CD4-positive, alpha-beta memory T cell (primary cell): ENCODE results near the gene JADE1. TPM values are rescaled to one million over a fixed set of nuclear protein-coding genes. Genes with fewer than 3 reads are reported as not detected.

ENCODE experiments used
- CTCF ChIA-PET: fragments of 350-600 bp; sonication (Branson Sonifier 250); formaldehyde crosslinking; loops from one replicate; lab custom pipeline; 2021; ENCODE audit warnings: inconsistent platforms; ENCODE audit not compliant: partially characterized antibody; lab: Charles Lee
- POLR2A ChIA-PET: fragments of 350-600 bp; sonication (Branson Sonifier 250); formaldehyde crosslinking; loops from one replicate; lab custom pipeline; 2021; ENCODE audit not compliant: partially characterized antibody; lab: Charles Lee
- DNase-seq, 5 donors: peaks; one replicate each; pipeline versions ENCODE4 v3.0.0 to v3.0.0-alpha.2; 2020 to 2022; ENCODE audit warnings: mixed read lengths in 1 of 5
- H3K27ac ChIP-seq: one replicate; pipeline ENCODE4 v1.7.0; 2013; ENCODE audit warnings: low read depth, low read length
- H3K27me3 ChIP-seq: 2 replicates; pipeline ENCODE4 v1.7.0; 2013; ENCODE audit warnings: mild to moderate bottlenecking, low read length, moderate library complexity; ENCODE audit not compliant: insufficient read depth
- H3K36me3 ChIP-seq: 2 replicates; pipeline ENCODE4 v1.7.0; 2013; ENCODE audit warnings: mild to moderate bottlenecking, low read length, moderate library complexity; ENCODE audit not compliant: insufficient read depth
- H3K4me1 ChIP-seq: 2 replicates; pipeline ENCODE4 v1.7.0; 2013; ENCODE audit warnings: mild to moderate bottlenecking, low read length, moderate library complexity; ENCODE audit not compliant: insufficient read depth
- H3K4me3 ChIP-seq, 2 donors: one replicate each; pipeline ENCODE4 v1.7.0; 2013; ENCODE audit warnings: low read length in 2 of 2, mild to moderate bottlenecking in 1 of 2
- H3K9me3 ChIP-seq, 2 donors: one replicate each; pipeline ENCODE4 v1.7.0; 2013; ENCODE audit warnings: low read length in 2 of 2, control low read depth in 1 of 2; ENCODE audit not compliant: control insufficient read depth in 1 of 2
- H3K27ac Mint-ChIP-seq, 7 donors: one replicate each; pipeline ENCODE4 v1.8.0; 2020 to 2021; ENCODE audit warnings: mixed read lengths in 7 of 7, mild to moderate bottlenecking in 6 of 7, inconsistent platforms in 3 of 7, moderate library complexity in 3 of 7
- H3K27me3 Mint-ChIP-seq, 2 donors: one replicate each; pipeline ENCODE4 v1.8.0; 2020 to 2021; ENCODE audit warnings: mixed read lengths in 2 of 2
- H3K36me3 Mint-ChIP-seq, 2 donors: one replicate each; pipeline ENCODE4 v1.8.0; 2020 to 2021; ENCODE audit warnings: mixed read lengths in 2 of 2, inconsistent platforms in 1 of 2, mild to moderate bottlenecking in 1 of 2
- H3K4me1 Mint-ChIP-seq, 4 donors: one replicate each; pipeline ENCODE4 v1.8.0; 2020 to 2021; ENCODE audit warnings: mixed read lengths in 4 of 4, mild to moderate bottlenecking in 1 of 4
- H3K4me3 Mint-ChIP-seq, 8 donors: one replicate each; pipeline ENCODE4 v1.8.0; 2020 to 2021; ENCODE audit warnings: mixed read lengths in 8 of 8, mild to moderate bottlenecking in 7 of 8, moderate library complexity in 6 of 8, inconsistent platforms in 3 of 8
- H3K9me3 Mint-ChIP-seq, 8 donors: one replicate each; pipeline ENCODE4 v1.8.0; 2020 to 2021; ENCODE audit warnings: mixed read lengths in 8 of 8, mild to moderate bottlenecking in 5 of 8, inconsistent platforms in 3 of 8, moderate library complexity in 1 of 8
- intact Hi-C: fragments of 100-400 bp; cut with micrococcal nuclease; formaldehyde crosslinking; loops from one replicate; pipeline ENCODE4 v1.15.1; 2023
- polyA plus RNA-seq, 2 donors: library from polyadenylated mRNA; unstranded; fragments of 300-500 nt; fragmentation: Illumina TruSeq; gene quantifications; one replicate each; pipeline ENCODE4 v1.2.3, GENCODE V29; 2021
- total RNA-seq, 2 experiments: library from RNA; stranded (reverse); gene quantifications; one replicate each; pipeline ENCODE4 v1.2.3, GENCODE V29; 2021

Gene JADE1
- total and polyA plus RNA-seq, 4 experiments from 2014 or later = 44.9 to 67.3 (median 59.9) TPM

DNA sequence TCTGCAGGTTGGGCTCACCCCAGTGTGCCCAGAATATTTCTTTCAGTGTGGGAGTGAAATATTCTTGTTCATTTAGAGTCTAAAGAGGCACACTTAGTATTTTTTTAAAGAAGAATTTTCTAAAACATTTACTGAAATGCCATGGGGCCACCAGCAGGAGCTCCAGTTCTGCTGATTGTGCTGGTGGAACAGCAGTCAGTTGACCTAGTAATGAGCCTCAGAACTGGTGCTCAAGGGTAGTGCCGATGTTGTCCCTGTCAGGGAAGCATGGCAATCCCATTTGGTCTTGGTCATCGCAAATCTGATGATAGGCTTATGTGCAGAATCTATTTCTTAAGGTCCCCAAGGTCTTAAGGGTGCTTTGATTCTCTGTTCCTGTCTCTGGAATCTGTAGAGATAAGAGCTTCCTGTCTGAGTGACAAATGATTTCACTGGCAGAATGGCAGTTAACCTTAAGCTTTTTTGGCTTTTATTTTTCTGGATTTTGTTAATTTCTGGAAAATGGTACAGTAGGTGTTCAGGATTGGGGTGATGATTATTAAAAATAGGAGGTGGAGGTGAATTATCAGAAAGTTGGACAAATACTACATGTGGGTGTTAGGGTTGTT lies 31.3 kb downstream of the JADE1 start:
- H3K4me3 Mint-ChIP-seq = peak overlapping the region in 2 of 8 donors; percentile 3 to 50
- Histone ChIP-seq H3K27ac (no peak overlapping the region), H3K27me3 (no peaks in the 10 kb centered on the region), H3K36me3 (peaks cover 30% of the 10 kb centered on the region), H3K4me3 (no peak overlapping the region), H3K9me3 (no peaks in the 10 kb centered on the region), H3K4me1 (peaks cover 50% of the 10 kb centered on the region)
- CTCF ChIA-PET = interaction anchor here (0.6 to 1.5 kb wide), 3 partner anchors 13 to 20 kb away, joined by 3 to 5 read pairs (median 4); no protein-coding TSS in a partner anchor
- no peak for DNase-seq
- H3K4me1 Mint-ChIP-seq = peaks cover 44 to 65% (median 55%) of the 10 kb centered on the region in 4 donors
- POLR2A ChIA-PET = interaction anchor here (1.2 to 1.7 kb wide), 2 partner anchors 13 to 28 kb away, joined by 3 to 4 read pairs; no protein-coding TSS in a partner anchor
- no peaks in the 10 kb centered on the region for H3K27me3 Mint-ChIP-seq
- intact Hi-C loops = no loop called here
- H3K27ac Mint-ChIP-seq = peak overlapping the region; percentile 2 to 90 (median 73)
- no peaks in the 10 kb centered on the region for H3K9me3 Mint-ChIP-seq
- H3K36me3 Mint-ChIP-seq = peaks cover 38 to 67% of the 10 kb centered on the region in 2 donors

DNA sequence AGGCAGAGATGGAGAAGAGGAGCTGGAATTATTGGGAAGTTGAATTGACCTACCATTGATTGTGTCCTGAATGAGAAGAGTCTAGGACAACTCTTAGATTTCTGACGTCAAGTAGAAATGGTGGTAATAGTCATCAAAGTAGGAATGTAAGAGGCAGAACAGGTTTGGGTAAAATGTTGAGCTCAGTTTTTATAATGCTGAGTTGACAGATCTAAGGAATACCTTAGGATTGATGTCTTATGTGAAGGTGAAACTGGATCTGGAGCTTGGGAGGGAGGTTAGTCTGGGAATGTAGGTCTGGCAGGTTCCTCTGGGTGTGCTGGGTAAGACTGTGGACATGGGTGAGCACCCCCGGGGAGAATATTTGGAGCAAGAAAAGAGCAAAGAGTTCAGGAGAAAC lies 31.9 kb downstream of the JADE1 start:
- ChIA-PET POLR2A (interaction anchor here (1.2 to 1.7 kb wide), 2 partner anchors 13 to 29 kb away, joined by 3 to 4 read pairs; no protein-coding TSS in a partner anchor), CTCF (interaction anchor here (0.8 to 1.5 kb wide), 2 partner anchors 13 to 16 kb away, joined by 3 to 5 read pairs; no protein-coding TSS in a partner anchor)
- Histone ChIP-seq H3K27me3 (no peaks in the 10 kb centered on the region), H3K4me1 (peaks cover 48% of the 10 kb centered on the region), H3K36me3 (peaks cover 35% of the 10 kb centered on the region), H3K4me3 (no peak overlapping the region), H3K27ac (no peak overlapping the region), H3K9me3 (no peaks in the 10 kb centered on the region)
- peak overlapping the region in 1 of 8 donors; percentile 22 for H3K4me3 Mint-ChIP-seq
- DNase-seq = no peak
- H3K9me3 Mint-ChIP-seq = no peaks in the 10 kb centered on the region
- intact Hi-C loops = no loop called here
- H3K27me3 Mint-ChIP-seq = no peaks in the 10 kb centered on the region
- peaks cover 37 to 71% of the 10 kb centered on the region in 2 donors for H3K36me3 Mint-ChIP-seq
- H3K27ac Mint-ChIP-seq = peak overlapping the region; percentile 2 to 90 (median 73)
- peaks cover 42 to 62% (median 51%) of the 10 kb centered on the region in 4 donors for H3K4me1 Mint-ChIP-seq

DNA sequence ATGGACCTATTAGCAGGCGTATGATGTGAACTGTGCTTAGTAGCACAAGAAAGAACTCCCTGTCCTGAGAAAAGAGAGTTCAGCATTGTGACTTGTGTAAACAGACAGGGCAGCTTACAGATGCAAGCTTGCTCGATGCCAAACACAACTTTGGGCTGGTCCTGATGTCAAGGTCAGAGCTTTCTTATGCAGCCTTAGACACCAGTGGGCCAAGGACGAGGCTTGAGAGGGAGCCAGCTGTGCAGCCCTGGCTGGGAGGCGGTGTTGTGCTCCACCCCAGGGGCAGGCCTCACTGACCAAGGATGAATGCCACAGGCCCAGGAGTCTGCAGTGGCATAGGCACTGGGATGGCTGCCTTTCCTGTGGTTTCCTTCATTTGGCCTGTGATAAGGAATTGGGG lies 35.4 kb downstream of the JADE1 start:
- Mint-ChIP-seq H3K27me3 (no peaks in the 10 kb centered on the region), H3K4me3 (no peak overlapping the region), H3K27ac (peak overlapping the region in 1 of 7 donors; percentile 47), H3K4me1 (peaks cover 25 to 37% (median 30%) of the 10 kb centered on the region in 4 donors), H3K36me3 (peaks cover 62 to 85% of the 10 kb centered on the region in 2 donors), H3K9me3 (no peaks in the 10 kb centered on the region)
- Histone ChIP-seq H3K4me1 (peaks cover 16% of the 10 kb centered on the region), H3K27ac (no peak overlapping the region), H3K4me3 (no peak overlapping the region), H3K9me3 (no peaks in the 10 kb centered on the region), H3K36me3 (peaks cover 68% of the 10 kb centered on the region), H3K27me3 (no peaks in the 10 kb centered on the region)
- CTCF ChIA-PET = interaction anchor here (0.5 kb wide), 1 partner anchor 63 kb away, joined by 3 read pairs; no protein-coding TSS in a partner anchor
- POLR2A ChIA-PET = no interaction called here
- intact Hi-C loops = no loop called here
- no peak for DNase-seq

DNA sequence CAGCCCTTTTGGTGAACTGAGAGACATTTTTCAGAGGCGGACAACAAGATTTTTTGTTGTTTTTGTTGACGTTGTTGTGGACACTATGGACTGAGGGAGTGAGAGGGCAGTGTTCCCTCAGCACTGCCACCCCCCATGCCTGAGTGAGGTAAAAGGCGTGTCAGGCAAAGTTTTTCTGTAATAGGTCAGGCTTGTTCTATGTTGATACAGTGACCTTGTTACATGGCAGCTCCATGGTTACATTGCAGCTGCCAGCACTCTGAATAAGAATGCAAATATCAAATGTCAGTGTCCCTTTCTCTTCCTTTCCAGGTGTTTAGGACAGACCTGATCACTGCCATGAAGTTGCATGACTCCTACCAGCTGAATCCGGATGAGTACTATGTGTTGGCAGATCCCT lies 36.6 kb downstream of the JADE1 start:
- Histone ChIP-seq H3K27me3 (no peaks in the 10 kb centered on the region), H3K9me3 (no peaks in the 10 kb centered on the region), H3K4me3 (no peak overlapping the region), H3K36me3 (peaks cover 75% of the 10 kb centered on the region), H3K27ac (no peak overlapping the region), H3K4me1 (peaks cover 4% of the 10 kb centered on the region)
- intact Hi-C loops = no loop called here
- Mint-ChIP-seq H3K27me3 (no peaks in the 10 kb centered on the region), H3K4me3 (no peak overlapping the region), H3K27ac (peak overlapping the region in 2 of 7 donors; percentile 35 to 53), H3K4me1 (peaks cover 14 to 26% (median 21%) of the 10 kb centered on the region in 4 donors), H3K36me3 (peaks cover 68 to 89% of the 10 kb centered on the region in 2 donors), H3K9me3 (no peaks in the 10 kb centered on the region)
- no peak for DNase-seq
- ChIA-PET CTCF (no interaction called here), POLR2A (no interaction called here)

DNA sequence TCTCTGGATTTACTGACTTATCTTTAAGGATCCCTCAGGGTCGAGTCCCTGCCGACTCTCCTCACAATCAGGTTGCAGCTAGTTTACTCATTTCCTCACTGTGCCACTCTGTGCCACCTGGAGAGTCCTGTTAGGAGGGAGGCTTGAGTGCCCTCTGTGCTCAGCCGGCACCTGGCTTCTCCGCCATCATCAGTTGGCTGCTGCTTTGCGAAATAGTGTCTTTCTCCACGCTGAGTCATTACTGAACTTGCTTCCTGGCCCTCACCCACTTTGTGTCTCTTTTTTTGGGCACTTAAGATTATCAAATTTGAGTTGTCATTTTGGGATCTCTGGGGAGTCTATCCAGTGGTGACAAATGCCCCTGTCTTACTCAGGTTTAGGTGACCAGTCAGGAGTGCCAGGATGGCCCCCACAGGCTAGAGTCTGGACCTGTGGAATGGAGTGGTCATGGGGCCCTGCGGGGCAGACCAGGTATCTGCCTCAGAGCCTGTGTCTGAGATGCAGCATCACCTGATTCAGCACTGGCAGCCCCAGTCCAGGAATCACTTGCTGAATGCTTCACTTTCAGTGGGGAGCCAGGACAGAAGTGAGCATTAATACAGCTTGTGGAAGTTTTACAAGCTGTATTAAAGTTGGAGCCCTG lies 37.7 kb downstream of the JADE1 start:
- peaks cover 71 to 92% of the 10 kb centered on the region in 2 donors for H3K36me3 Mint-ChIP-seq
- Histone ChIP-seq H3K27ac (no peak overlapping the region), H3K9me3 (no peaks in the 10 kb centered on the region), H3K4me3 (no peak overlapping the region), H3K36me3 (peaks cover 85% of the 10 kb centered on the region), H3K4me1 (no peaks in the 10 kb centered on the region), H3K27me3 (no peaks in the 10 kb centered on the region)
- CTCF ChIA-PET = no interaction called here
- no peak for DNase-seq
- H3K4me1 Mint-ChIP-seq = peaks cover 13 to 18% (median 16%) of the 10 kb centered on the region in 4 donors
- H3K4me3 Mint-ChIP-seq = no peak overlapping the region
- POLR2A ChIA-PET = no interaction called here
- H3K9me3 Mint-ChIP-seq = no peaks in the 10 kb centered on the region
- H3K27me3 Mint-ChIP-seq = no peaks in the 10 kb centered on the region
- intact Hi-C loops = no loop called here
- peak overlapping the region in 5 of 7 donors; percentile 24 to 77 (median 31) for H3K27ac Mint-ChIP-seq

DNA sequence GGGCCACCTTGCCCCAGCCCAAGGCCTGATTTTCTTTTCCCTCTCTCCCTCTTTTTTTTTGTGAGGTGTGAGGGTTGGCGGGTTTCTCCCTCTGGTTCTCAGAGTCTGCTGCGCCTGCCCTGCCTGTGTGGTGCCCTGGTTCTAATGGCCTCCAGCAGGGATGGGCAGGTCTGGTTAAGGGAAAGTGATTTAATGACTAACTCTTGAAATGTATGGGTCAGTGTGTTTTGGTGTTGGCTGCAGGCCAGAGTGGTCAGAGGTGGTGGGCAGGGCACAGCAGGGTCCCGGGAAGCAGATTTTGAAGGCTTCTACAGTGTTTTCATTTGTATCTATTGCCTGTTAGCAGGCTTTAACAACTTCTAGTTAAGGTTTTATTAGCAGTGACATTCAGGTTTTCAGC lies 39.0 kb downstream of the JADE1 start:
- Histone ChIP-seq H3K36me3 (peaks cover 82% of the 10 kb centered on the region), H3K27me3 (no peaks in the 10 kb centered on the region), H3K27ac (no peak overlapping the region), H3K9me3 (no peaks in the 10 kb centered on the region), H3K4me1 (peaks cover 5% of the 10 kb centered on the region), H3K4me3 (no peak overlapping the region)
- Mint-ChIP-seq H3K9me3 (no peaks in the 10 kb centered on the region), H3K27me3 (no peaks in the 10 kb centered on the region), H3K4me3 (peak overlapping the region in 1 of 8 donors; percentile 52), H3K27ac (peak overlapping the region in 3 of 7 donors; percentile 10 to 76 (median 11)), H3K36me3 (peaks cover 70 to 94% of the 10 kb centered on the region in 2 donors), H3K4me1 (peaks cover 9 to 20% (median 16%) of the 10 kb centered on the region in 4 donors)
- ChIA-PET POLR2A (no interaction called here), CTCF (interaction anchor here (1.2 kb wide), 1 partner anchor 15 kb away, joined by 3 read pairs; no protein-coding TSS in a partner anchor)
- intact Hi-C loops = no loop called here
- no peak for DNase-seq

DNA sequence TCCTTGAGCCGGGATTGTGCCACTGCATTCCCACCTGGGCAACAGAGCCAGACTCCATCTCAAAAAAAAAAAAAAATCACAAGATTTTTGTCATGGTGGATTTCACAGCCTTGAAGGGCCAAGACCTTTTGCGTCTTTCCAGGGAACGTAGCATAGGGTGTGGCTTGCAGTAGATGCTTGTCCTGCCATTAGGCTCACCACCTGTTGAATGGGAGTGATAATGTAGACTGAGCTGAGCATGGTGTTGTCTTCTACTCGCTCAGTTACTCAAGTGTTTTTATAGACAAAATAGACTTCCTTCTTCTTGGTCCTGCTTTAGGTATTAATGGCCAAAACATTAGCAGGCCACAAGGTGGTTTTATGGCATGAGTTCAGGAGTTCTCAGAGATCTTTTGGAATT lies 40.8 kb downstream of the JADE1 start:
- Mint-ChIP-seq H3K27me3 (no peaks in the 10 kb centered on the region), H3K27ac (peak overlapping the region in 1 of 7 donors; percentile 32), H3K4me3 (no peak overlapping the region), H3K36me3 (peaks cover 63 to 91% of the 10 kb centered on the region in 2 donors), H3K4me1 (peaks cover 21 to 37% (median 28%) of the 10 kb centered on the region in 4 donors), H3K9me3 (no peaks in the 10 kb centered on the region)
- intact Hi-C loops = no loop called here
- Histone ChIP-seq H3K27ac (no peak overlapping the region), H3K36me3 (peaks cover 68% of the 10 kb centered on the region), H3K27me3 (no peaks in the 10 kb centered on the region), H3K4me3 (no peak overlapping the region), H3K4me1 (peaks cover 22% of the 10 kb centered on the region), H3K9me3 (no peaks in the 10 kb centered on the region)
- CTCF ChIA-PET = no interaction called here
- DNase-seq = no peak
- POLR2A ChIA-PET = interaction anchor here (1.0 kb wide), 1 partner anchor 38 kb away, joined by 3 read pairs; no protein-coding TSS in a partner anchor
